ENCODE data around the gene ZNF608.

ZNF608 gene

DNA sequence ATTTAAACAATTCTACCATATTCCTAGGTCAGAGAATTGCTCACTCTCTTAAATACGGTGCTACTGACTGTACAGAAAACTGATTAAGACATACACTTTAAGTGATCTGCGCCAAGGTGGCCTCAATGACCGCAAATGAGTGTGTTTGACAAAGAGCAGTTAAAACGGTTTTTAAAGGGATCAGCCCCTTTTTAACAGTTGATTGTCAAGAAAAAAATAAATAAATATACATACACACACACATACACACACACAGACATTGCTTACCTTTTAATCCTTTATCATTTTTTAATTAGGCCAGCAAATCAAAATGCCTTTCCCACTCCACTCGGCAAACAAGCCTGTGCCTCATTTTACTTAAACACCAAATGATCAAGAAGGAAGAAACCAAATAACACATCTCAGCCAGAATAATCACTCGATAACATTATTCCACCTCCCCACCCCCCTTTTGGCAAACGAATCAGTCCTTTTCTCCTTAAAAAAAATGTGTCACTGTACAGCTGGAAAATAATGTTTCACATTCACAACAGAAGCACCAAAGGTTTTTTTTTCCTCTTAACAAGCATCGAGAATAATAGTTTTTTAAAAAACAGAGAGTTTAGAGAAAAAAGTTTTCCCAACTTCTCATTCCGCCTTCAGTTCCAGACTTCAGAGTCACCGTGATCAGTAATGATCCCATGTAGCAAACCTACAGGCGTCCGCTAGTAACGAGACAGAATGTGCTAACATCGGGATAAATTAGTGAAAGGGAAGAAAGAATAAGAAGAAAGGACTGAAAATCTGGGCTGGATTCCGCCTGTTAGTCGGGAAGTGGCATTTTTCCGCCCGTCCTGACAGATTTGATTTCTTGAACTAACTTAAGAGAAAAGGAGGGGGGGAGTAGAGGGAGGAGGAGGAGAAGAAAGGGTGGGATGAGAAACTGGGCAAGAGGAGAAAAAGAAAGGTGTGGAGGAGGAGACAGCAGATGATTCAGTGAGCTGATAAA is at the start of gene ZNF608:
Gene ZNF608 (minus strand): TSS at position 712 of the 988 bp plus-strand sequence. CDS start 1,650 bp downstream, outside the sequence.
- peak; percentile 11 for DNase-seq

GRCh38 chr5:124795829-124796228 is 49.4 kb upstream of the ZNF608 start:
- no peak for DNase-seq

DNA sequence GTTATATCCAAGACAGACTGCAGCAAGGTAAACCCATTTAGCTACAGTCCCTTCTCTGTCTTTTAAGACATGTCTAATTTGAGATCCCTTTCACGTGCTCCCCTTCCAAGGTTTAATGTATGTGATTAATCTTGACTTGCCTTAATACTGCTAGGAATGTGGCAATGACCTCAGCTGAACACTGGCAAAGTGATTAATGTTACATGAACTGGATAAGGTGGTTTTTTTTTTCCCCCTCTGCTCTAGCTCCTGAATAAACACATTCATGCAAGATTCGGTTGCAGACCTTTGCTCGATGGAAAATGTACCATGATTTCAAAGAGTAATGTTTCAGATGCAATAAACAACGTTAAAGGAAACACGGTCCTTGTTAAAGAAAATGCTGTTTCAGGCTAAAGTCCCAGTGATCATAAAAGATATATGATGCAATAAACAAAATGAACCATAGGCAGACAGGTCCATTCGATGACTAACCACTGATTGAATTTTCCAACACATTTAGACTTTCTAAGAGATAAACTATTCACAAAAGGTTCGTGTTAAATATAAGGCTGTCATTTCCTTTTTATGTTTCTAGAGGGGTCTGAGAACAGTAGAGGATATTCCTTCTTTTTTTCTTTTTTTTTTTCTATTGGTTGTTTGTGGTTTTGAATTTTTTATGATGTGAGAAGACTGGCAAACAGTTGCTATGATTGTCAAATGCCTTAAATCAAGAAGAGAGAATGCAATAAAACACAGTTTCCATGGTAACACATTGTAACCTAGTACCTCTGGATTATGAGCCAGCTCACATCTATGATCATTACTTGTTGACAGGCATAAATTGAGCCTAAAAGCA is 44.7 kb upstream of the ZNF608 start:
- no peak for DNase-seq

GRCh38 chr5:124790301-124790894 is 44.0 kb upstream of the ZNF608 start:
- DNase-seq: no peak

DNA sequence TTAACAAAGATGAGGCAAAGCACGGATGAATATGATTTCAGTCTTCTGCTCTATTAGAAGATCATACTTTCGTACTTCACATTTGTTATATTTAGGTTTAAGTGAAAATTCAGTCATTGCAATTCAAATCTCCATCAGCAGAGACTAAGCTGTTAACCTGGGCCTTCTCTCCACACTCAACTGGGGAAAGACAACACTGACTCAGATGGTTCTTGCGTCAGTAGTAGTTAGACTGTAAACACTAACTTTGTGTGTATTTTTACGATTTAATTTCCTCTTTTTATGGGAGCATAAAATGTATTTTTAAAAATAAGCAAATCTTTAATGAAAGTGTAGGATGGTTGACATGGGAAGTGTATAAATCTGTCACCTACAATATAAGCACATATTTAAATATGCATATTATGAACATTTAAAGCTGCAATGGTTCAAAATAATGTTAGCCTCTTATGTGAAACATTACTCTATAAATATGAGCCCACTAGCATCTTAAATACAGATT is 42.7 kb upstream of the ZNF608 start:
- DNase-seq: no peak

DNA sequence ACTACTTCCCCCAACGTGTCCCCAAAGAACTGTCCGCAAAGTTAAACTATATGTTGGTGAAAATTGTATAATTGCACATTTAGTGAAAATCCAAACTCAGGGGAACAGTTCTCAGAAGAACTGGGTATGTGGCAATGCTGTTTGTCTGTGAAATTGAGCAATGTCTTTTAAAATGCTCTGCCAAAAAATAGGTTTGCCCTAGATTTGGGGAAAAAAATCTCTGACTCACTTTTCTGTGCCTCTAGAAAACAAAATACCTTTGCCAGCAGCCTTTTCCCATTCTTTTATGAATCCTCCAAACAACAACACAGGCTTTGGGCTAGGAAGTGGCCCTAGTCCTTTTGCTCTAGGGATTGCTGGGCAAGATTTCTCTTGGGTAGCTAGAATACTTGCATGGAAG is 37.4 kb upstream of the ZNF608 start:
- DNase-seq: no peak

DNA sequence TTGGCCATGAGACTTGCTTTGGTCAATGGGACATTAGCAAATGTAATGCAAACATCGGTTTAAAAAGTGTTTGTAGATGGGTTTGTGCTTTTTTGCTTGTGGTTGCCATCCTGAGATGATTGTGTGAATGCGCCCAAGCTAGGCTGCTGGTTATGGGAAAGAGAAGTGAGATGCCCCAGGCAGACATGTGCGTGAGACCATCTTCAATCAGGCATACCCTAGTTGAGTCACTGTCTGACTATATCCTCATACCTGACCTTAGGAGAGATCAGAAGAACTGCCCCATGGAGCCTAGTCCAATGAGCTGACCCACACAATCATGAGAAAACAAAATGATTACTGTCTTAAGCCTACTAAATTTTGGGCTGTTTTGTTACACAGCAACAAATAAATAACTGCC is 36.8 kb upstream of the ZNF608 start:
- DNase-seq: no peak

- no peak for DNase-seq
Observed at GRCh38 chr5:124782262-124782661, 35.8 kb upstream of the ZNF608 start.

- no peak for DNase-seq
Observed at GRCh38 chr5:124780011-124780410, 33.6 kb upstream of the ZNF608 start.

- DNase-seq: no peak
Observed at GRCh38 chr5:124773315-124774311, 27.2 kb upstream of the ZNF608 start.

- no peak for DNase-seq
Observed at GRCh38 chr5:124772457-124773200, 26.2 kb upstream of the ZNF608 start.

DNA sequence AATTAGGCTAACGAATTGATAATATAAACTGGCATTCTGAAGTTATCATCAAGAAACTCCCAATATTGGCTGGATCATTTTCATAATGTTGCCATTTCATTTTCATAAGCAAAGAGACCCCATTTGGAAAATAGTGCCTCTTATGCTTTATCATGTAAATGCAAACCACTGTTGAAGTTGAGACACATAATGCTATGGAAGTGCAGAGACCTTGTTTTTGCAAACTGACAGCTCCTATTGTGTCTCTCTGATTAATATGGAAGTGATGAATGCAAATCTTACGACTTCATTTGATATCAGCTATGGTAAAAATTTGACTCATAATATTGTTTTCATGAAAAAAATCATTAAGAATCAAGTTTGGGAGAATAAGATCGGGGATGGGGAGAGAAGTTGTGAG is 25.3 kb upstream of the ZNF608 start:
- DNase-seq: no peak

GRCh38 chr5:124764992-124765611 is 18.7 kb upstream of the ZNF608 start:
- DNase-seq: no peak

DNA sequence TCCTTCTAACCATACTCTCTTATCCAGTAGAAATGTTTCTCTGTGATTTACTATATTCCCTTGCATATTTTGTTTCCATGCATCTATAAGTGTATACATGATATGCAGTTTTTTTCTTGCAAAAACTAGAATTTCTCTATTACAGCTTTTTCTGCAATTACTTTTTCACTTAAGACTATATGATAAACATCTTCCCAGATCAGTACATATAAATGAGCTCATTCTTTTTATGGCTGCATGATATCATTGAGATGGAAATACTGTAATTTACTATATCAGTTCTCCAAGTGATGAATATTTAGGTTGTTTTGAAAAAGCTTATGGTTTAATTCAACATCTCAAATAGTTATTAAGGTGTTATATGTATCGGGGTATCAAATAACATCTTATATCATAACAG is 18.1 kb upstream of the ZNF608 start:
- no peak for DNase-seq

- DNase-seq: no peak
Observed at GRCh38 chr5:124761010-124761409, 14.6 kb upstream of the ZNF608 start.

DNA sequence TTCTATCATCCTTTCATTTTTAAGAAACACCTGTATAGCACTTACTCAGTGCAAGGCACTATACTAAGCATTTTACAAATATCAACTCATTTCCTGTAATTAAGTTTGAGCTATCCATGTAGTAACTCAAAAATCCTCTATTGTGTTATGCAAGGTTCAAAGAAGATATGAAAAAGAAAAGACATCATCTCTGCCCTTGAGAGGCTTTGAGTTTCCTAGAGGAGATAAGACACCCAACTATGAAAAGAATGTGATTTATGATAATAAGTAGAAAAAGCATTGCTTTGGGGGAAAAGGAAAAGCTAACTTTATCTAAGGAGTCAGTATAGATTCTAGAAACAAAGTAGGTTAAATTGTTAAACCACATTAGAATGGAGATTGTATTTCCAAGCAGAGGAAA is 14.2 kb upstream of the ZNF608 start:
- DNase-seq: no peak

DNA sequence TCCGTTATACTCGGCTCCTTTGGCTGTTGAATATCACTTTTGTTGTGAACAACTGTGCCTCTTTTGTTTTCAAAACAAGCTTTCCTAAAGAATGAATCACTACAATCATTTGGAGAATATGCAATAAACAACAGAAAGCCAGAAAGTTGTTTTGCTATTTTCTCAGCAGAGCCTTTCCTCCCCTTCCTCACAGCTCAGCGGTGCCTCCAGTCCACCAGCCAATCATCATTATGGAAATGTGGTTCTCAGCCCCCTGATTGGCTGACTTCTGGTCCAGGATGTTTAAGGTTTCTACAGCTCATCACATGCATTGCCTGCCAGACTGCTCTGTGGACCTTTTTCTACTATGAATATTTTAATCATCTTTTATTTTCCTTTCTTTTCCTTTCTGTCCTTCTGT is 9.1 kb upstream of the ZNF608 start:
- no peak for DNase-seq

DNA sequence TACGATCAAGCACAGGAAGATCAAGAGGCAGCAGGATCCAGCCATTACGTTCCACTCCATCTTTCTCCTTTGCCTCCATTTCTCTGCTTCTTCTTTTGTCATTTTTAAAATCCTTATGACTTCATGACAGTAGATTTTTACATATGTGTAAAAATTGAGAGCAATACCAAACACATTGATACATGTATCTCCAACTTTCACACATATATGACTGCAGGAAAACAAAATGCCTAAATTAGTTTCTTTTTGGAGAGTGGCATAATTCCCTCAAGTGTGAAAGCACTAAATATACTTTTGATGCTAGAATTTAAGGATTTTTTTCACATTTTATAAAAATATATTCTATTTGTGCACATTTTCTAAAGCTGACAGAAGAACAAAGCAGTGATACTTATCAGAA is 8.6 kb upstream of the ZNF608 start:
- no peak for DNase-seq

- no peak for DNase-seq
Observed at GRCh38 chr5:124754206-124754927, 7.9 kb upstream of the ZNF608 start.

Measured in inflammatory macrophage treated with lipopolysaccharide for 4 hours (primary cell).